Breast epithelium (tissue), 4 donors: Measurements from ENCODE around the gene GPT2. TPM values are rescaled to one million over a fixed set of nuclear protein-coding genes. Genes with fewer than 3 reads are reported as not detected.

Experiments
- DNase-seq, 2 donors: peaks; one replicate each; pipeline ENCODE4 v3.0.0-alpha.2; 2019; ENCODE audit warnings: low spot score in 2 of 2
- H3K27ac ChIP-seq, 2 donors: fragments of 200-600 bp; sonication (generic) in 1 of 2; one replicate each; pipeline ENCODE4 v1.5.1; 2016 to 2019; ENCODE audit warnings: mild to moderate bottlenecking in 1 of 2
- H3K27me3 ChIP-seq, 2 donors: fragments of 200-600 bp; sonication (generic) in 1 of 2; one replicate each; pipeline versions ENCODE4 v1.5.1 to v1.6.0; 2017 to 2019; ENCODE audit warnings: control low read depth in 1 of 2, mild to moderate bottlenecking in 1 of 2
- H3K36me3 ChIP-seq: fragments of 200-600 bp; one replicate; pipeline ENCODE4 v1.5.1; 2019
- H3K4me1 ChIP-seq, 2 donors: fragments of 200-600 bp; sonication (generic); one replicate each; pipeline ENCODE4 v1.5.1; 2016 to 2019; ENCODE audit warnings: control low read depth in 1 of 2
- H3K4me3 ChIP-seq, 3 donors: fragments of 200-600 bp; sonication (generic); 1 replicate in 2 of 3; 2 replicates in 1 of 3; pipeline ENCODE4 v1.5.1; 2016 to 2019; ENCODE audit warnings: mild to moderate bottlenecking in 3 of 3, moderate library complexity in 2 of 3
- H3K9me3 ChIP-seq, 2 donors: fragments of 200-600 bp; sonication (generic) in 1 of 2; one replicate each; pipeline ENCODE4 v1.5.1; 2016 to 2019; ENCODE audit warnings: control low read depth in 1 of 2
- CTCF ChIP-seq, 3 donors: fragments of 450-650 bp; IDR thresholded peaks; one replicate each; pipeline ENCODE4 v1.5.1; 2016 to 2017; ENCODE audit warnings: antibody characterized with exemption in 3 of 3, mild to moderate bottlenecking in 3 of 3, moderate library complexity in 3 of 3
- POLR2A ChIP-seq: fragments of 450-650 bp; IDR thresholded peaks from one replicate; pipeline ENCODE4 v1.6.1; 2016; ENCODE audit warnings: antibody characterized with exemption, mild to moderate bottlenecking, moderate library complexity
- POLR2AphosphoS5 ChIP-seq, 3 donors: sonication (generic); formaldehyde crosslinking; IDR thresholded peaks; one replicate each; pipeline ENCODE4 v1.6.1; 2017; ENCODE audit warnings: antibody characterized with exemption in 3 of 3
- intact Hi-C: fragments of 100-400 bp; cut with DNase I; formaldehyde crosslinking; loops from one replicate; pipeline ENCODE4 v1.15.1; 2023; ENCODE audit warnings: low total_unique reads
- total RNA-seq, 3 donors: library from RNA; depleted of rRNA; stranded (reverse); fragments of >200 nt; gene quantifications; one replicate each; pipeline ENCODE4 v1.1.0, GENCODE V29; 2016

The GPT2 gene
- total RNA-seq, 3 donors from 2014 or later: 17.4 to 56.2 (median 21.7) TPM

- no peak for DNase-seq
- Histone ChIP-seq H3K36me3 (no peaks in the 10 kb centered on the region), H3K4me3 (no peak overlapping the region), H3K4me1 (no peaks in the 10 kb centered on the region), H3K27ac (no peak overlapping the region), H3K27me3 (no peaks in the 10 kb centered on the region), H3K9me3 (no peaks in the 10 kb centered on the region)
- TF ChIP-seq CTCF (IDR thresholded peaks at IDR 0.05) (no peak), POLR2AphosphoS5 (IDR thresholded peaks at IDR 0.05) (no peak), POLR2A (no peak)
- intact Hi-C loops: no loop called here
Measured at GRCh38 chr16:46871597-46871996, 12.6 kb upstream of the GPT2 start.

DNA sequence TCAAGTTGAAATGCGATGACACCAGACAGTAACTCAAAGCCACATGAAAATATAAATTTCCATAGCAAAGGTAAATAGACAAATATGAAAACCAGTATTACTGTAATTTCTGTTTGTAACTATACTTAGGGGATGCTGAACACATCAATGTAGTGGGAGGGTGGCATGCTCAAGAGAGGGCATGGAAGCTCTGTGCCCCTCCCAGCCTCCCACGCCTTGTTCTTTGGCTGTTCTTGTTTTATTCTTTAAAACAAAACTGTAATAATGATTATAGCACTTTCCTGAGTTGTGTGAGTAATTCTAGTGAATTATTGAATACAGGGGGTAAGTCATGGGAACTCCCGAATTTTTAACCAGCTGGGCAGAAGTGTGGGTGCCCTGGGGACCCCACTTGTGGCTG, 11.0 kb upstream of the GPT2 start:
- Histone ChIP-seq H3K27ac (no peak overlapping the region), H3K9me3 (no peaks in the 10 kb centered on the region), H3K36me3 (no peaks in the 10 kb centered on the region), H3K4me1 (no peaks in the 10 kb centered on the region), H3K27me3 (no peaks in the 10 kb centered on the region), H3K4me3 (no peak overlapping the region)
- no peak for DNase-seq
- intact Hi-C loops: no loop called here
- TF ChIP-seq CTCF (IDR thresholded peaks at IDR 0.05) (no peak), POLR2AphosphoS5 (IDR thresholded peaks at IDR 0.05) (no peak), POLR2A (no peak)

GRCh38 chr16:46875243-46875642, 8.9 kb upstream of the GPT2 start:
- Histone ChIP-seq H3K36me3 (no peaks in the 10 kb centered on the region), H3K4me3 (no peak overlapping the region), H3K27me3 (no peaks in the 10 kb centered on the region), H3K9me3 (no peaks in the 10 kb centered on the region), H3K4me1 (no peaks in the 10 kb centered on the region), H3K27ac (no peak overlapping the region)
- intact Hi-C loops: no loop called here
- TF ChIP-seq CTCF (IDR thresholded peaks at IDR 0.05) (no peak), POLR2AphosphoS5 (IDR thresholded peaks at IDR 0.05) (no peak), POLR2A (no peak)
- DNase-seq: no peak

GRCh38 chr16:46882304-46882939, 1.7 kb upstream of the GPT2 start:
- Histone ChIP-seq H3K4me1 (peaks cover 0 to 5% of the 10 kb centered on the region in 2 donors), H3K4me3 (no peak overlapping the region), H3K36me3 (no peaks in the 10 kb centered on the region), H3K27ac (peak overlapping the region in 1 of 2 donors; percentile 76), H3K27me3 (no peaks in the 10 kb centered on the region), H3K9me3 (no peaks in the 10 kb centered on the region)
- no peak for DNase-seq
- intact Hi-C loops: no loop called here
- TF ChIP-seq POLR2A (no peak), POLR2AphosphoS5 (IDR thresholded peaks at IDR 0.05) (no peak), CTCF (IDR thresholded peaks at IDR 0.05) (no peak)

GRCh38 chr16:46882940-46883307, 1.2 kb upstream of the GPT2 start:
- Histone ChIP-seq H3K27me3 (no peaks in the 10 kb centered on the region), H3K4me1 (peaks cover 0 to 5% of the 10 kb centered on the region in 2 donors), H3K36me3 (no peaks in the 10 kb centered on the region), H3K4me3 (peak overlapping the region in 2 of 3 donors; percentile 76 to 85), H3K9me3 (no peaks in the 10 kb centered on the region), H3K27ac (peak overlapping the region in 1 of 2 donors; percentile 76)
- no peak for DNase-seq
- intact Hi-C loops: no loop called here
- TF ChIP-seq CTCF (IDR thresholded peaks at IDR 0.05): no peak
- no peak for TF ChIP-seq POLR2AphosphoS5 (IDR thresholded peaks at IDR 0.05)
- TF ChIP-seq POLR2A: no peak
